ENCODE measurements around the gene UPK3BL2.
"Not testable (repeated sequence)": the region's sequence is repeated elsewhere in the genome, so short reads cannot be mapped to it uniquely, and the experiment has no call there.

GRCh38 chr7:102576363-102576762 lies 32.9 kb upstream of the UPK3BL2 start:
- not testable (repeated sequence) for TF ChIP-seq POLR2A (conservative IDR thresholded peaks at IDR 0.05); HOMEZ (CRISPR knock-in tag; IDR thresholded peaks at IDR 0.05); RNF219 (CRISPR knock-in tag; IDR thresholded peaks at IDR 0.05); CTCF (IDR thresholded peaks at IDR 0.05 in 2 of 3, conservative IDR thresholded peaks at IDR 0.05 in 1 of 3; ENCODE audit: insufficient read depth in 2 of 3, low read depth in 1 of 3, low read length in 3 of 3); SP1 (CRISPR knock-in tag; IDR thresholded peaks at IDR 0.05); TAF7 (tag; IDR thresholded peaks at IDR 0.05); REST (IDR thresholded peaks at IDR 0.05; ENCODE audit: borderline replicate concordance); REST (CRISPR knock-in tag; IDR thresholded peaks at IDR 0.05; ENCODE audit: low read depth); ZBTB43 (CRISPR knock-in tag; IDR thresholded peaks at IDR 0.05); ZNF174 (CRISPR knock-in tag; IDR thresholded peaks at IDR 0.05); USF2 (CRISPR knock-in tag; IDR thresholded peaks at IDR 0.05); NELFE (IDR thresholded peaks at IDR 0.05; ENCODE audit: insufficient read depth, insufficient read length)
